Right lobe of liver (tissue), 6 donors: ENCODE data around the gene ANXA3. TPM values are rescaled to one million over a fixed set of nuclear protein-coding genes. Genes with fewer than 3 reads are reported as not detected.

Source experiments
- ATAC-seq, 4 donors: fragments of 200-7000 bp; cut with Tn5 transposase; one replicate each; pipeline ENCODE4 v1.9.1; 2020; ENCODE audit warnings: mild to moderate bottlenecking in 4 of 4, moderate library complexity in 4 of 4
- DNase-seq, 3 donors: peaks; one replicate each; pipeline ENCODE4 v3.0.0-alpha.2; 2020
- H3K27ac ChIP-seq, 3 donors: fragments of 200-600 bp; one replicate each; pipeline ENCODE4 v1.8.0; 2022
- H3K27me3 ChIP-seq, 2 donors: fragments of 200-600 bp; one replicate each; pipeline ENCODE4 v1.8.0; 2022
- H3K36me3 ChIP-seq, 4 donors: fragments of 200-600 bp; sonication (generic) in 1 of 4; one replicate each; pipeline versions ENCODE4 v1.5.1 to v1.8.0; 2017 to 2022; ENCODE audit warnings: control low read depth in 1 of 4
- H3K4me1 ChIP-seq, 4 donors: fragments of 200-600 bp; sonication (generic) in 1 of 4; one replicate each; pipeline versions ENCODE4 v1.5.1 to v1.8.0; 2017 to 2022; ENCODE audit warnings: control low read depth in 1 of 4
- H3K4me3 ChIP-seq, 3 donors: fragments of 200-600 bp; one replicate each; pipeline ENCODE4 v1.8.0; 2022
- H3K9me3 ChIP-seq, 4 donors: fragments of 200-600 bp; sonication (generic) in 1 of 4; one replicate each; pipeline versions ENCODE4 v1.5.1 to v1.8.0; 2017 to 2022; ENCODE audit warnings: control low read depth in 1 of 4
- POLR2A ChIP-seq: fragments of 450-650 bp; IDR thresholded peaks from one replicate; pipeline ENCODE4 v1.6.1; 2017; ENCODE audit warnings: antibody characterized with exemption, mild to moderate bottlenecking
- WGBS: methylation state at CpG from one replicate; pipeline ENCODE4 v1.1.6; 2018; ENCODE audit warnings: low coverage, low lambda C conversion rate; ENCODE audit not compliant: insufficient coverage; ENCODE audit errors: missing lambda C conversion rate; 5-methylcytosine and 5-hydroxymethylcytosine counted together
- intact Hi-C, 2 donors: fragments of 100-400 bp; cut with DNase I; formaldehyde crosslinking; loops; one replicate each; pipeline versions ENCODE4 v1.11.2 to v1.14.1; 2022
- total RNA-seq, 6 experiments: library from RNA; depleted of rRNA in 2 of 6; stranded (reverse); fragments of >200 nt in 2 of 6; fragmentation: NEBNext Ultra II Directional in 3 of 6; extraction: Animal tissue kit (Norgen Biotek cat#: 25700) in 3 of 6; gene quantifications; one replicate each; pipeline versions ENCODE4 v1.1.0 to v1.2.4, GENCODE V29; 2016 to 2023
- TF ChIP-seq, protein P1 (sequence below), 4 donors: fragments of 200-600 bp in 3 of 4; fragments of 450-650 bp in 1 of 4; IDR thresholded peaks; one replicate each; pipeline versions ENCODE4 v1.5.1 to v1.8.0; 2016 to 2022; ENCODE audit warnings: antibody characterized with exemption in 4 of 4, mild to moderate bottlenecking in 2 of 4
- donor health status: DM: no; HTN: yes; CAD: no.
- donor health status: DM: no; HTN: no; CAD: no.
- donor health status: DM: no; HTN: no; CAD: no.
- donor health status: DM: no; HTN: yes; CAD: no.
- donor health status: DM: no; HTN: yes; CAD: no.

ANXA3 gene
- total RNA-seq, 6 experiments from 2014 or later: 0.95 to 3.4 (median 2.0) TPM

GRCh38 chr4:78606530-78607095 lies 55.0 kb downstream of the ANXA3 start:
- intact Hi-C loops: no loop called here
- no peaks in the 10 kb centered on the region for H3K4me1 ChIP-seq
- ATAC-seq (no peak), DNase-seq (no peak)
- no peak overlapping the region for H3K4me3 ChIP-seq
- TF ChIP-seq, protein P1, sequence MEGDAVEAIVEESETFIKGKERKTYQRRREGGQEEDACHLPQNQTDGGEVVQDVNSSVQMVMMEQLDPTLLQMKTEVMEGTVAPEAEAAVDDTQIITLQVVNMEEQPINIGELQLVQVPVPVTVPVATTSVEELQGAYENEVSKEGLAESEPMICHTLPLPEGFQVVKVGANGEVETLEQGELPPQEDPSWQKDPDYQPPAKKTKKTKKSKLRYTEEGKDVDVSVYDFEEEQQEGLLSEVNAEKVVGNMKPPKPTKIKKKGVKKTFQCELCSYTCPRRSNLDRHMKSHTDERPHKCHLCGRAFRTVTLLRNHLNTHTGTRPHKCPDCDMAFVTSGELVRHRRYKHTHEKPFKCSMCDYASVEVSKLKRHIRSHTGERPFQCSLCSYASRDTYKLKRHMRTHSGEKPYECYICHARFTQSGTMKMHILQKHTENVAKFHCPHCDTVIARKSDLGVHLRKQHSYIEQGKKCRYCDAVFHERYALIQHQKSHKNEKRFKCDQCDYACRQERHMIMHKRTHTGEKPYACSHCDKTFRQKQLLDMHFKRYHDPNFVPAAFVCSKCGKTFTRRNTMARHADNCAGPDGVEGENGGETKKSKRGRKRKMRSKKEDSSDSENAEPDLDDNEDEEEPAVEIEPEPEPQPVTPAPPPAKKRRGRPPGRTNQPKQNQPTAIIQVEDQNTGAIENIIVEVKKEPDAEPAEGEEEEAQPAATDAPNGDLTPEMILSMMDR (IDR thresholded peaks at IDR 0.05): no peak
- no peak for TF ChIP-seq POLR2A
- no peak overlapping the region for H3K27ac ChIP-seq
- 40% methylated on average over 1 of the region's 1 CpG for WGBS
- H3K27me3 ChIP-seq: no peaks in the 10 kb centered on the region
- H3K9me3 ChIP-seq: no peaks in the 10 kb centered on the region
- H3K36me3 ChIP-seq: no peaks in the 10 kb centered on the region

GRCh38 chr4:78608684-78609083 lies 57.1 kb downstream of the ANXA3 start:
- Histone ChIP-seq H3K4me1 (no peaks in the 10 kb centered on the region), H3K4me3 (no peak overlapping the region), H3K27me3 (no peaks in the 10 kb centered on the region), H3K9me3 (no peaks in the 10 kb centered on the region), H3K27ac (no peak overlapping the region), H3K36me3 (no peaks in the 10 kb centered on the region)
- DNase-seq: no peak
- TF ChIP-seq POLR2A: no peak
- TF ChIP-seq, protein P1 (IDR thresholded peaks at IDR 0.05): no peak
- intact Hi-C loops: no loop called here
- 70% methylated on average over 4 of the region's 4 CpGs for WGBS
- ATAC-seq: no peak

- no peaks in the 10 kb centered on the region for H3K4me1 ChIP-seq
- DNase-seq (no peak), ATAC-seq (no peak)
- 56% methylated on average over 4 of the region's 4 CpGs for WGBS
- TF ChIP-seq POLR2A: no peak
- TF ChIP-seq, protein P1 (IDR thresholded peaks at IDR 0.05): no peak
- H3K9me3 ChIP-seq: no peaks in the 10 kb centered on the region
- intact Hi-C loops: no loop called here
- H3K4me3 ChIP-seq: no peak overlapping the region
- H3K27ac ChIP-seq: no peak overlapping the region
- H3K27me3 ChIP-seq: no peaks in the 10 kb centered on the region
- H3K36me3 ChIP-seq: no peaks in the 10 kb centered on the region
Observed at GRCh38 chr4:78609580-78609979, 58.0 kb downstream of the ANXA3 start.

DNA sequence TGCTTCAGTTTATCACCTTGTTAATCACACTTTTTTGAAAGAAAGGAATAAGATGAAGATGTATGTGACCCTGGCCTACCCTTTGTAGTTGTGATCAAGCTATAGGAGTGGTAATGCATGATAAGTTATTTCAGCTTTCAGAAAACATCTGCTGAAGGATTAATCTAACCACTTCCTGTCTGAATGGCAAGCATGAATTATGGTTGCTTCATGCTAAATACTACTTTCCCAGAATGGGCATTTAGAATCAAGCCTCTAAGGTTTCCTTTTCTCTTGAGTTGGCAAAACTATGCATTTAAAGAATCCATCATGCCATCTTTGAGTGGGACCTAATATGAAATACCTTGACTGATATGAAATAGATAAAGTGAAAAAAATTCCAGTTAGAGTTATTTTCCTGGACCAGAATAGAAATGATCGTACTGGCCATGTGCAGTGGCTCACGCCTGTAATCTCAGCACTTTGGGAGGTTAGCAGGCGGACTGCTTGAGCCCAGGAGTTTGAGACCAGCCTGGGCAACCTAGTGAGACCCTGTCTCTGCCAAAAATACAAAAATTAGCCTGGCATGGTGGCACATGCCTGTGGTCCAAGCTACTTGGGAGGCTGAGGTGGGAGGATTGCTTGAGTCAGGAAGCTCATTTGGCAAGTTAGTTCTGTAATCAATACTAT lies 59.1 kb downstream of the ANXA3 start:
- H3K9me3 ChIP-seq: no peaks in the 10 kb centered on the region
- no peak overlapping the region for H3K27ac ChIP-seq
- H3K4me1 ChIP-seq: no peaks in the 10 kb centered on the region
- intact Hi-C loops: no loop called here
- TF ChIP-seq, protein P1 (IDR thresholded peaks at IDR 0.05): no peak
- no peak for TF ChIP-seq POLR2A
- H3K36me3 ChIP-seq: no peaks in the 10 kb centered on the region
- WGBS: 75% methylated on average over 3 of the region's 3 CpGs
- no peak for DNase-seq
- no peak for ATAC-seq
- no peaks in the 10 kb centered on the region for H3K27me3 ChIP-seq
- H3K4me3 ChIP-seq: no peak overlapping the region
